ENCODE data around the gene ILF2. TPM values are rescaled to one million over a fixed set of nuclear protein-coding genes. Genes with fewer than 3 reads are reported as not detected.

Gene ILF2
- total RNA-seq, 1 donor from 2014 or later = 221 TPM

DNA sequence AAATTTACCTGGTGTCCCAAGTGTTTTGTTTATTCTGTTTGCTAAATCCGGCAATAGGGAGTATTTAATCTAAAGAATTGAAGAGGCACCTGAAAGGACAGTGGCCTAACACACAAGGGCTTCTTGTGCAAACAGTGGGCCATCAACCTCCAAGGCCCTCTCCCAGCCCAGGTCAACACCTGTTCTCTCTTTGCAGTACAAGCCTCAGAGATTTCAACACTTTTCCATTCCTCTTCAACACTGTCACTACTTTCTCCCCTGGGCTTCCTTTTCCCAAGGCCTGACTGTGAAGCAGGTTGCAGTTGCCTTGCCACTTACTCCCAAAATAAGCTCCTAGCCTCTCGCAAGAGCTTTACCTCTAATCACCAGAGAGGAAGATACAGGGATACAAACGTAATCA is 15.5 kb downstream of the ILF2 start:
- Mint-ChIP-seq H3K27me3 (ENCODE audit: unreplicated experiment) (peaks cover 6% of the 10 kb centered on the region), H3K4me1 (ENCODE audit: low read depth, unreplicated experiment) (peaks cover 7% of the 10 kb centered on the region), H3K27ac (ENCODE audit: unreplicated experiment) (no peak overlapping the region), H3K9me3 (ENCODE audit: unreplicated experiment) (peaks cover 3% of the 10 kb centered on the region), H3K4me3 (ENCODE audit: unreplicated experiment) (no peak overlapping the region), H3K36me3 (ENCODE audit: unreplicated experiment) (no peaks in the 10 kb centered on the region)
- TF ChIP-seq, protein P1, sequence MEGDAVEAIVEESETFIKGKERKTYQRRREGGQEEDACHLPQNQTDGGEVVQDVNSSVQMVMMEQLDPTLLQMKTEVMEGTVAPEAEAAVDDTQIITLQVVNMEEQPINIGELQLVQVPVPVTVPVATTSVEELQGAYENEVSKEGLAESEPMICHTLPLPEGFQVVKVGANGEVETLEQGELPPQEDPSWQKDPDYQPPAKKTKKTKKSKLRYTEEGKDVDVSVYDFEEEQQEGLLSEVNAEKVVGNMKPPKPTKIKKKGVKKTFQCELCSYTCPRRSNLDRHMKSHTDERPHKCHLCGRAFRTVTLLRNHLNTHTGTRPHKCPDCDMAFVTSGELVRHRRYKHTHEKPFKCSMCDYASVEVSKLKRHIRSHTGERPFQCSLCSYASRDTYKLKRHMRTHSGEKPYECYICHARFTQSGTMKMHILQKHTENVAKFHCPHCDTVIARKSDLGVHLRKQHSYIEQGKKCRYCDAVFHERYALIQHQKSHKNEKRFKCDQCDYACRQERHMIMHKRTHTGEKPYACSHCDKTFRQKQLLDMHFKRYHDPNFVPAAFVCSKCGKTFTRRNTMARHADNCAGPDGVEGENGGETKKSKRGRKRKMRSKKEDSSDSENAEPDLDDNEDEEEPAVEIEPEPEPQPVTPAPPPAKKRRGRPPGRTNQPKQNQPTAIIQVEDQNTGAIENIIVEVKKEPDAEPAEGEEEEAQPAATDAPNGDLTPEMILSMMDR (IDR thresholded peaks at IDR 0.05; ENCODE audit: partially characterized antibody, unreplicated experiment) = no peak
- no peak for DNase-seq

DNA sequence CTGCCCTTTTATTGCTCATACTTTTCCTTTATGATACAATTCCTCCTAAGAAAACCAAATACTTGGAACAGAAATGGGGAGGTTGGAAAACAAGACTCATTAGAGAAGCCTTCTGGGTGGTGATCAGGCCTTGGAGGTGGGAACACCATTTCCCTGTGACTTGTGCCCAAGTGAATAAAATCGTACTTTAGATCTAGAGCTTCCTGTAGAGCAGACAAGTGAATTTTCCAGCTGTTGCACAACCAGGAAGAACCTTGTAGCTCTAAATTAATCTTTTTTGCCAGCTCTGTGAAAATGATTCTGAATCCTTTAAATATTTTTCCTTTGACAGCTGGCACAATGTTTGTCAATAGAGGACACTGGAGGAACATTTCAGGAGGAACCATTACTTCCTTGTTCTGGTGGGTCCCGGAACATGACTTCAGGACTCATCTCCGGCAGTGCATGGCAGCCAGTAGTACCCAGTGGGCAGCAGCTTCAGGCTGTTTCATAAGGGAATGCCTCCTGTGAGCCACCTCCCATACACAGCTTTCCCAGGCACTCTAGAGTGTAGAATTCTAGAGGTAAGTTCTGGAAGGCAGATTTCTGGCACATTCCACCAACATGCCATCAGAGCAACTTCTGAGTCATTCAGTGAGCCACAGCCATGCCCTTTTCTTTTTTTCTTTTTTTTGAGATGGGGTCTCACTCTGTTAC is 17.8 kb downstream of the ILF2 start:
- H3K36me3 Mint-ChIP-seq (ENCODE audit: unreplicated experiment) = no peaks in the 10 kb centered on the region
- no peak for DNase-seq
- TF ChIP-seq, protein P1 (IDR thresholded peaks at IDR 0.05; ENCODE audit: partially characterized antibody, unreplicated experiment) = no peak
- no peak overlapping the region for H3K27ac Mint-ChIP-seq (ENCODE audit: unreplicated experiment)
- peaks cover 7% of the 10 kb centered on the region for H3K27me3 Mint-ChIP-seq (ENCODE audit: unreplicated experiment)
- no peak overlapping the region for H3K4me3 Mint-ChIP-seq (ENCODE audit: unreplicated experiment)
- H3K4me1 Mint-ChIP-seq (ENCODE audit: low read depth, unreplicated experiment) = no peaks in the 10 kb centered on the region
- peaks cover 1% of the 10 kb centered on the region for H3K9me3 Mint-ChIP-seq (ENCODE audit: unreplicated experiment)

DNA sequence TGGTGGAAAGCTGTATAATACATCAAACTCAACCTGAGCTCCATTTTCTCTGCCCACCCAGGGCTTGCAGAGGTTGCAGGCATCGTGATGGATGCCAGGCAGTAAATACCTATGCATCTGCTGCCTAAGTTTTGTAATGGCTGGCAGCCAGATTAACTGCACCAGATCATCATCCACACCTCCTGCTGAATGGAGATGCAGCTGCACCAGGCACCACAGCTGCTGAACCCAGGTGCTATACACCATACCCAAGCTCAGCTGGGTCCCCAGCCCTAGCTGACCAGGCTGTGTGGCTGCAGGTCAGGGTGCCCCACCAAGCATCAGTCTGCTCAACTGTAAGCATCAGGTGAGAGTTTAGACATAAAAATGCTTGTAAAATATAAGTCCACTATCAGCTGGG is 19.0 kb downstream of the ILF2 start:
- H3K4me3 Mint-ChIP-seq (ENCODE audit: unreplicated experiment) = no peak overlapping the region
- no peak for DNase-seq
- TF ChIP-seq, protein P1 (IDR thresholded peaks at IDR 0.05; ENCODE audit: partially characterized antibody, unreplicated experiment) = no peak
- no peaks in the 10 kb centered on the region for H3K36me3 Mint-ChIP-seq (ENCODE audit: unreplicated experiment)
- no peak overlapping the region for H3K27ac Mint-ChIP-seq (ENCODE audit: unreplicated experiment)
- no peaks in the 10 kb centered on the region for H3K4me1 Mint-ChIP-seq (ENCODE audit: low read depth, unreplicated experiment)
- H3K9me3 Mint-ChIP-seq (ENCODE audit: unreplicated experiment) = peaks cover 8% of the 10 kb centered on the region
- peaks cover 9% of the 10 kb centered on the region for H3K27me3 Mint-ChIP-seq (ENCODE audit: unreplicated experiment)

DNA sequence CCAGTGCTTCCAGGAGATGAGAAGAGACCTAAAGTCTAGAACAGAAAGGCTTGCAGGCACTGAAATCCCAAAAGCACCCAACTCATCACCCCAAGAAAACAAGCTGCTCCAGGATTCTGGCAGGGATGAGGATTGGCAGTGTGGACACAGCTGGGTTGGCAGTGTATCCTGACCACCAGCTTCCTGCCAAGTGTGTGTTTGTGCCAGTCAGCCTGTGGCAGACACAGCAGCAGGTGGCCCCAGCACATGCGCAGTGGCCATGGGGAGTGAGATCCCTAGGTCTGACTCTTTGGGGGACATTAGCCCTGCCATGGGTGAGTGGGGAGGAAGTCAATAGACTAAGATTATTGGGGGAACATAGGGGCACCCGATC is 20.9 kb downstream of the ILF2 start:
- Mint-ChIP-seq H3K4me3 (ENCODE audit: unreplicated experiment) (no peak overlapping the region), H3K27ac (ENCODE audit: unreplicated experiment) (no peak overlapping the region), H3K4me1 (ENCODE audit: low read depth, unreplicated experiment) (no peaks in the 10 kb centered on the region), H3K9me3 (ENCODE audit: unreplicated experiment) (peaks cover 11% of the 10 kb centered on the region), H3K36me3 (ENCODE audit: unreplicated experiment) (peaks cover 4% of the 10 kb centered on the region), H3K27me3 (ENCODE audit: unreplicated experiment) (peaks cover 11% of the 10 kb centered on the region)
- TF ChIP-seq, protein P1 (IDR thresholded peaks at IDR 0.05; ENCODE audit: partially characterized antibody, unreplicated experiment) = no peak
- DNase-seq = no peak

DNA sequence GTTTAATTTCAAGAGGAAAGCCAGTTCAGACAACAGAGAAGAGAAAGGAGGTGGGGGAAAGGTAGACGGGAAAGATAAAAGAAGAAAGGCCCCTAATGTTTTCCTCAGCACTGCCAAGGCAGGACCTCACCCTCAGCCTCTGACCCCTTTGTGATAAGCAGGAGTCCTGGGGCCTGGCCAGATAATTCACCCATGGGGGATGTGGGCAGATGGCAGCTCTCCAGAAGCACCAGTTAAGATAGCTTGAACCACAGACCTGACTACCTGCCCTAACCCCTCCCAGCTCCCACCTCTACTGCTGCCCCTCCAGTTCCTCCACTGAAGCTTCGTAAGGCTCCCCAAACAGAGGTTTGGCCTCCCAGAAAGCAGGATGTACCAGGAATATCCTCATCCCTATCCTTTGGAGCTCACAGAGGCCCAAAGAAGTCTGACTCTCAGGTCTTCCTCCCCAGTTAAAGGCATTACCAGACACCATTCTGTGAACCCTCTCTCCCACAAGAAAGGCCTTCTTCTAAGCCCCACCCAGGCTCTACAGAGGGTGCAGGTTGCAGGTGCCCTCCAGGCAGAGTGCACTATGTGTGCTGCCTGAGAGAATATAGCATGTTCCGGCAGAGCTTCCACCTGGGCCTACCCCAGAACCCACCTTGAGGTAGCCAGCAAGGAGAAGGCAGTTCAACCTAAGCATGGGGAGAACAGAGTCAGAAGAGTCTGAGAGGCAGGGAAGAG is 21.5 kb downstream of the ILF2 start:
- peaks cover 11% of the 10 kb centered on the region for H3K9me3 Mint-ChIP-seq (ENCODE audit: unreplicated experiment)
- H3K36me3 Mint-ChIP-seq (ENCODE audit: unreplicated experiment) = peaks cover 4% of the 10 kb centered on the region
- H3K4me3 Mint-ChIP-seq (ENCODE audit: unreplicated experiment) = no peak overlapping the region
- H3K27ac Mint-ChIP-seq (ENCODE audit: unreplicated experiment) = no peak overlapping the region
- no peaks in the 10 kb centered on the region for H3K4me1 Mint-ChIP-seq (ENCODE audit: low read depth, unreplicated experiment)
- TF ChIP-seq, protein P1 (IDR thresholded peaks at IDR 0.05; ENCODE audit: partially characterized antibody, unreplicated experiment) = no peak
- no peak for DNase-seq
- H3K27me3 Mint-ChIP-seq (ENCODE audit: unreplicated experiment) = peaks cover 11% of the 10 kb centered on the region
